HFFc6 (cell line): ENCODE measurements around the gene THADA. TPM values are rescaled to one million over a fixed set of nuclear protein-coding genes. Genes with fewer than 3 reads are reported as not detected.

ENCODE experiments used
- DNase-seq: peaks from one replicate; pipeline ENCODE4 v3.0.0-alpha.2; 2018
- H3K27ac Mint-ChIP-seq: 2 replicates; pipeline ENCODE4 v1.8.0; 2020; ENCODE audit warnings: mild to moderate bottlenecking, mixed read lengths
- H3K27me3 Mint-ChIP-seq: 2 replicates; pipeline ENCODE4 v1.8.0; 2021; ENCODE audit warnings: mild to moderate bottlenecking, moderate library complexity, mixed read lengths; ENCODE audit not compliant: insufficient read depth
- H3K36me3 Mint-ChIP-seq: 2 replicates; pipeline ENCODE4 v1.8.0; 2021; ENCODE audit warnings: low read depth, mixed read lengths
- H3K4me1 Mint-ChIP-seq: 2 replicates; pipeline ENCODE4 v1.8.0; 2020; ENCODE audit warnings: low read depth, mixed read lengths
- H3K4me3 Mint-ChIP-seq: 2 replicates; pipeline ENCODE4 v1.8.0; 2020; ENCODE audit warnings: mild to moderate bottlenecking, moderate library complexity, mixed read lengths
- H3K9me3 Mint-ChIP-seq: 2 replicates; pipeline ENCODE4 v1.8.0; 2020; ENCODE audit warnings: mild to moderate bottlenecking, mixed read lengths
- total RNA-seq, 6 experiments: library from RNA; stranded (reverse); fragmentation: NEBNext Ultra II Directional; extraction: Animal tissue kit (Norgen Biotek cat#: 25700); gene quantifications; 2 replicates in 1 of 6; 3 replicates in 5 of 6; pipeline ENCODE4 v1.2.3, GENCODE V29; 2021
- TF ChIP-seq, protein P1 (sequence below): fragments of 200-600 bp; sonication (generic); IDR thresholded peaks from 2 replicates; pipeline ENCODE4 v1.5.0; 2021; ENCODE audit warnings: antibody characterized with exemption, mild to moderate bottlenecking

THADA gene
- total RNA-seq, 6 experiments from 2014 or later, result 14.3 to 20.5 (median 17.3) TPM

DNA sequence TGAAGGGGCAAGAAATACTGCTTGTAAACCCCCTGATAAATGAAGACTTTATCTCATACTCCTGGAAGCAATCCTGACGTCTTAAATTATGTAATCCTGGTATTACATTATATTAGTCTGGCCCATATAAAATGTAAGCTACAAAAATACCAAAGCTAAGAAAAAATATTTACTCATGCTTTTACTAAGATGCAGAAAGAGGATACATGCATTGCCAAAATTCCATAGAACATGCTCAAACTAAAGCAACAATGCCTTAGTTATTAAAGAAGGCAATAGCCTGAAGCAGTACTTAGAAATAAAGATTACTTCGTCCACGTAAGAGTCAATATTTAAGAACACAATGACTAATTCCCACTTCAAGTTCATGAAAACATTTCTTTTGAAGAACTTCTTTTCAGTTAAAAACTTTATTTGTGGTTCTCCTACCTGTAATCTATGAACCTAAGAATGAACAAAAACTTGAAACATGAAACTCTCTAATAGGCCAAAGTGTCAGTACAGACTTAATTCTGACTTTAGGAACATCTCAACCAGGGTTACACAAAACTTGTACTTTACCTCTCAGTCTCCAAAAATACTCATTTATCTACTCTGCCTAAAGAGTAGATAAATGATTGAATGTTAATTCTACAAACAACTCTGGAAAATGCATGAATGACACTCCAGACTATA, 117.3 kb downstream of the THADA start:
- TF ChIP-seq, protein P1, sequence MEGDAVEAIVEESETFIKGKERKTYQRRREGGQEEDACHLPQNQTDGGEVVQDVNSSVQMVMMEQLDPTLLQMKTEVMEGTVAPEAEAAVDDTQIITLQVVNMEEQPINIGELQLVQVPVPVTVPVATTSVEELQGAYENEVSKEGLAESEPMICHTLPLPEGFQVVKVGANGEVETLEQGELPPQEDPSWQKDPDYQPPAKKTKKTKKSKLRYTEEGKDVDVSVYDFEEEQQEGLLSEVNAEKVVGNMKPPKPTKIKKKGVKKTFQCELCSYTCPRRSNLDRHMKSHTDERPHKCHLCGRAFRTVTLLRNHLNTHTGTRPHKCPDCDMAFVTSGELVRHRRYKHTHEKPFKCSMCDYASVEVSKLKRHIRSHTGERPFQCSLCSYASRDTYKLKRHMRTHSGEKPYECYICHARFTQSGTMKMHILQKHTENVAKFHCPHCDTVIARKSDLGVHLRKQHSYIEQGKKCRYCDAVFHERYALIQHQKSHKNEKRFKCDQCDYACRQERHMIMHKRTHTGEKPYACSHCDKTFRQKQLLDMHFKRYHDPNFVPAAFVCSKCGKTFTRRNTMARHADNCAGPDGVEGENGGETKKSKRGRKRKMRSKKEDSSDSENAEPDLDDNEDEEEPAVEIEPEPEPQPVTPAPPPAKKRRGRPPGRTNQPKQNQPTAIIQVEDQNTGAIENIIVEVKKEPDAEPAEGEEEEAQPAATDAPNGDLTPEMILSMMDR, result no peak
- Mint-ChIP-seq H3K27ac (peak overlapping the region; percentile 53), H3K4me1 (peaks cover 16% of the 10 kb centered on the region), H3K36me3 (peaks cover 5% of the 10 kb centered on the region), H3K27me3 (no peaks in the 10 kb centered on the region), H3K9me3 (no peaks in the 10 kb centered on the region), H3K4me3 (no peak overlapping the region)
- DNase-seq, result peak; percentile 39

DNA sequence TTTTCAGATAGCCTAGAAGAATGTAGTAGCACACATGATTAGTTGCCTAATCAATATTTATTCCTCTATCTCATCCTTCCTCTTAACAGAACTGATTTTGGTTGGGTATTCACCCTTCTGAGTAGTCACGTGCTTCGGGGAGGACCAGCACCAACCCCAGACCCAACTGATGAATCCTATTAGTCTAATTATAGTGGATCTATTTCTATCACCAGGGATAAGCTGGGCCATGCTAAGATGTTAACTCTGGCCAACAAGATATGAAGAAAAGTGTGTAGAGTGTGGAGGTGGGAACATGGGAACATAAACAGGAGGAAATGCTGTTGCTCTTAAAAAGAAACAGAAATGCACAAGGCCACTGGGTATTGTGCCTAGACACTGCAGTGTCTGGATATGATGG, 119.9 kb downstream of the THADA start:
- peaks cover 16% of the 10 kb centered on the region for H3K4me1 Mint-ChIP-seq

DNA sequence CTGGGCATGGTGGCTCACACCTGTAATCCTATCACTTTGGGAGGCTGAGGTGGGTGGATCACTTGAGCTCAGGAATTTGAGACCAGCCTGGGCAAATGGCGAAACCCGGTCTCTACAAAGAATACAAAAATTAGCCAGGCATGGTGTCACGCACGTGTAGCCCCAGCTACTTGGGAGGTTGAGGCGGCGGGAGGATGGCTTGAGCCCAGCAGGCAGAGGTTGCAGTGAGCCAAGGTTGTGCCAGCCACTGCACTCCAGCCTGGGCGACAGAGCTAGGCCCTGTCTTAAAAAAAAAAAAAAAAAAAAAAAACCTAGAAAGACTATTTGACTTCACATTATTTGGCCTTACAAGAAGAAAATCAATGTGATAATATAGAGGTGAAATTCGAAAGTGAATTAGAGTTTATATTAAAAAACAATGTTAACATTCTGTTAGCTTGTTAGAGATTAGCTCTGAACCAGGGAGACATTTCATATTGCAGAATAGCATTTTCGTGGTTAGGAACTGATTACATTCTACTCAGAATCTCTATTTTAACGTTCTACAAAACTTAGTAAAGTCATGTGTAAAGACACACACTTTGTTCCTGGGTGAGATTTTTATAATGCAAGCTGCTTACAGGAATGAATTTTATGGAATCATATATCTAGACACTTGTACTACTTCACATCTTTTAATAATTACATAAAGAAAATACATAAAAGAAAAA, 120.5 kb downstream of the THADA start:
- Mint-ChIP-seq H3K27me3 (no peaks in the 10 kb centered on the region), H3K36me3 (peaks cover 11% of the 10 kb centered on the region), H3K9me3 (no peaks in the 10 kb centered on the region), H3K4me3 (no peak overlapping the region), H3K4me1 (peaks cover 16% of the 10 kb centered on the region), H3K27ac (no peak overlapping the region)
- DNase-seq, result no peak
- TF ChIP-seq, protein P1, result no peak

More for the DNA sequence above, 119.9 kb downstream of the THADA start:
- Mint-ChIP-seq H3K9me3 (no peaks in the 10 kb centered on the region), H3K36me3 (peaks cover 6% of the 10 kb centered on the region), H3K4me3 (no peak overlapping the region), H3K27me3 (no peaks in the 10 kb centered on the region), H3K27ac (no peak overlapping the region)
- no peak for DNase-seq
- TF ChIP-seq, protein P1, result no peak

DNA sequence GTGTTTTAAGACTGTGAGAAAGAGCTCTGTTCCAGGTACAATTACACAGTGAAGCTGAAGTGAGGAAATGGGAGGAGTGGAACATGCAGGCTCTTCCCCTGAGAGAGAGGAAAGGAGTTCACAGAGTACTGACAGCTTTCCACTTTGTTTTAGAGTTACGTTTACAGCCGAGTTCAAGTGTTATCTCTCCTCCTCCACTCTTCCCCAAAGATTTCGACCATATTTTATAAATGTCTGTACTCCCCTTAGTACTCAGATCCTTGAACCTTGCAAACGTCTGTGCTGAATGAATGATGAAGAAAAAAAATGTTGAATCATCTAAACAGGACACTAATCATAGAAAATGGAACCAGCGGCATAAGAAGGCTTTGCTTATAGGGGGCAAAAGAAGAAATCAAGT, 121.6 kb downstream of the THADA start:
- DNase-seq, result no peak
- TF ChIP-seq, protein P1, result no peak
- Mint-ChIP-seq H3K27ac (no peak overlapping the region), H3K4me3 (no peak overlapping the region), H3K4me1 (peaks cover 23% of the 10 kb centered on the region), H3K9me3 (no peaks in the 10 kb centered on the region), H3K27me3 (no peaks in the 10 kb centered on the region), H3K36me3 (peaks cover 11% of the 10 kb centered on the region)

DNA sequence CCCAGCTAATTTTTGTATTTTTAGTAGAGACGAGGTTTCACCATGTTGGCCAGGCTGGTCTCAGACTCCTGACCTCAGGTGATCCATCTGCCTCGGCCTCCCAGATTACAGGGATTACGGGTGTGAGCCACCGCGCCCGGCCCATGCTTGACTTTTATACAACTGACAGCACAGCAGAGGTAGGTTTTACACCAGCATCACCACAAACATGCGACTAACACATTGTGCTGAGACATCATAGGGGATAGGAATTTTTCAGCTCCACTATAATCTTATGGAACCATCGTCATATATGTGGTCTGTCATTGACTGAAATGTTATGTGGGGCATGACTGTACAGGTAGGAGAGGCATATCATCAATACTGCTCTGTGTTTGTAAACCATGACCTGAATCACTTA, 122.1 kb downstream of the THADA start:
- no peak overlapping the region for H3K4me3 Mint-ChIP-seq
- no peaks in the 10 kb centered on the region for H3K27me3 Mint-ChIP-seq
- no peaks in the 10 kb centered on the region for H3K9me3 Mint-ChIP-seq
- peaks cover 26% of the 10 kb centered on the region for H3K4me1 Mint-ChIP-seq
- peaks cover 11% of the 10 kb centered on the region for H3K36me3 Mint-ChIP-seq
- DNase-seq, result no peak
- H3K27ac Mint-ChIP-seq, result no peak overlapping the region
- TF ChIP-seq, protein P1, result no peak
